ENCODE measurements around the gene RTF2.
A peak's percentile ranks its signal among the peaks of the same experiment; 100 is the strongest.

Gene RTF2

DNA sequence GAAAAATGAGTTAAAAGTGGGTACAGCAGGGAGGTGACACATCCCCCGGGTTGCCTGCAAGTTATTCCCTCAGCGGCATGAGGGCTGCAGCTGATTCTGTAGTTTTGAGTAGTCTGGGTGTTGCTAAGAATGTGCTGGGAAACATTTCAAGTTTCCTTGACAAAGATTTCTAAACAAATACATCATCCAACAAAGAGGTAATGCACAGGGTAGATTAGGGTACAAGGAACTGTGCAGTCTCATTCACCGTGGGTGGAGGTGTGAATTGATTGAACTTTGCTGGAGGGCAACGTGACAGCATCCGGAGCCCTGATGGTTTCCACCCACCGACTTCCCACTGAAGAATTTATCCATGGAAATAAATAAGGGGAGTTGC lies 34.6 kb upstream of the RTF2 start:
- in situ Hi-C loops (cut with MboI; ENCODE audit: low pct_unique_long_range_greater_than_20kb, low sequenced_read_pairs) = no loop called here
- DNase-seq = no peak

DNA sequence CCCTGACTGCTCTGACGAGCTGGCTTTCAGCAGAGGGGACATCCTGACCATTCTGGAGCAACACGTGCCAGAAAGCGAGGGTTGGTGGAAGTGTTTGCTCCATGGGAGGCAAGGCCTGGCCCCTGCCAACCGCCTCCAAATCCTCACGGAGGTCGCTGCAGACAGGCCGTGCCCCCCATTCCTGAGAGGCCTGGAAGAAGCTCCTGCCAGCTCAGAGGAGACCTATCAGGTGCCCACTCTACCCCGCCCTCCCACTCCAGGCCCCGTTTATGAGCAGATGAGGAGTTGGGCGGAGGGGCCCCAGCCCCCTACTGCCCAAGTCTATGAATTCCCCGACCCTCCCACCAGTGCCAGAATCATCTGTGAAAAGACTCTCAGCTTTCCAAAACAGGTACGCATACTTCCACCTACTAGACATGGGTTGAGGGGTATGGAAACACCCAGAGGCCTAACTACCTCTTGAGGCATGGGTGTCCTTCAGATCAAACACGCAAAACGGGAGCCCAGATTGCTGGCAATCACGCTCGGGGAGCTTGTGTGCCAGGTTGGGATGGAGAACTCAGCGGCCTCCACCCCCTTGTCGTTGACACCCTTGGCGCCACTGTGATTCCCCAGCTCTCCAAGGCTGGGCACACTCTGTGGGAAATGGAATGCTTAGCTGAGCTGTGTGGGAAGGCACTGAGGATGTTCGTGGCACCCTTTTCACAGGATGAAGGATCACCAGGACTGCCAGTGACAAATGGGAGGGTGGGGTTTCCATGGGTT lies 31.0 kb upstream of the RTF2 start:
- in situ Hi-C loops (cut with MboI; ENCODE audit: low pct_unique_long_range_greater_than_20kb, low sequenced_read_pairs) = no loop called here
- DNase-seq = no peak

DNA sequence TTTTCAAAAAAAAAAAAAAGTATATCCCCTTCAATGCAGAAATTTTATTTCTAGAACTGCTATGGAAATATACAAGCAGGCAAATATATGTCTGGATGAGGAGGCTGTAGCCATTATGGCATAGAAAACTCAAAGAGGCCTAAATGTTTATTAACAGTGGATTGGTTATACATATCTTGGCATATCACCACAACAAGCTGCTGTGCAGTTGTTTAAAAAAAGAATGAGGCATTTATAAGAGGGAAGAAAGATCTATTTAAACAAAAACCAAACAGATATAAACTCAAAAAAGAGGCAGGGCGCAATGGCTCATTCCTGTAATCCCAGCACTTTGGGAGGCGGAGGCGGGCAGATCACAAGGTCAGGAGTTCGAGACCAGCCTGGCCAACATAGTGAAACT lies 30.1 kb upstream of the RTF2 start:
- DNase-seq = no peak
- in situ Hi-C loops (cut with MboI; ENCODE audit: low pct_unique_long_range_greater_than_20kb, low sequenced_read_pairs) = no loop called here

DNA sequence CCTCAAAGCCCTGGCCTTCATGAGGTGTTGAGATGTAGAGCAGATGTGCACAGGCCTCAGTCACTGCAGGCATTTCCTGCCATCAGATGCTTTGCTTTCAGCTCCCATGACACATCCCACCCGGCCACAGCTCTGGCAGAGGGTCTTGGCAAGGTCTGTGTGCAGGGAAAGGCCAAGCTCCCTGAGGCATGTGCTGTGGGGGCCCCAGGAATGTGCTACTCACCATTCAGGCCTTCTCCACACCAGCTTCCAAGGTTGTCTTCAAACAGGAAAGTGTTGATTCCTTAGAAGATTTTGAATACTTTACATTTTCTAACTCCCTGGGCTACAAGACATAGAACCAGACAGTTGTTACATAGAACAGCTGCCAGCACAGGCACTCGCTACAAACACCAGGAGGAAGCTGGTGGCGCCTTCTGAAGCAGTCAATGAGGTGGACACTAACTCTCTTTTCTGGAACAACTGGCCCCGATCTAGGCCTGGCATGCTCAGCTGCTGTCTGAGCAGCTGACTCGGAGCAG lies 28.6 kb upstream of the RTF2 start:
- peak; percentile 47 for DNase-seq
- in situ Hi-C loops (cut with MboI; ENCODE audit: low pct_unique_long_range_greater_than_20kb, low sequenced_read_pairs) = no loop called here

DNA sequence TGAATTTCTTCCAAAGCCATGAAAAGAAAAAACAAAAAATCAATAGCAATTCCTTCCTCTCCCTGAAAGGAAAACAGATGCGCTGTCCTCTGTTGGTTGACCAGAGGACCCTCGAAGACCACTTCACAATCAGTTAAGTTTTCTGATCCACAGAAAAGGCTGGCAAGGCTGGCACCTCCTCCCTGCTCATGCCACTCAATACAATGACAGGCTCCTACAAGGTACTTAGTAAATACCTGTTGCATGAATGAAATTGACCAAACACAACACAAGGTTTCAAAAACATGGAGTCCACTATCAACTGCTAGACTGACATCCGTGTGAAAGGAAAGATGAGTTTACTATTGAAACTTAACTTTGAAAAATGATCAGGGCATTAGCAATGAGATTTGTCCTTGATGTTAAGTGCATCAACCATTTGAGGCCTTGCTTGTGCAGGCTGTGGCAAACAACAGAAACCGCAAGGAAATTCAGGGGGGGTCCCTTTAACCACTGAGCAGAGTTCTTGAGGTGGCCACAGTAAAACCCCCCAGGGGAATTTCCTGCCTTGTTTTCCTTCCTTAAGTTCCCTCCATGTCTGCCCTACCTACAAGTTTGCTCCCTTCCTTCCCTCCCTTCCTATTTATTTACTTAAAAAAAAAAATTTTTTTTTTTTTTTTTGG lies 27.9 kb upstream of the RTF2 start:
- peak; percentile 83 for DNase-seq
- in situ Hi-C loops (cut with MboI; ENCODE audit: low pct_unique_long_range_greater_than_20kb, low sequenced_read_pairs) = no loop called here

DNA sequence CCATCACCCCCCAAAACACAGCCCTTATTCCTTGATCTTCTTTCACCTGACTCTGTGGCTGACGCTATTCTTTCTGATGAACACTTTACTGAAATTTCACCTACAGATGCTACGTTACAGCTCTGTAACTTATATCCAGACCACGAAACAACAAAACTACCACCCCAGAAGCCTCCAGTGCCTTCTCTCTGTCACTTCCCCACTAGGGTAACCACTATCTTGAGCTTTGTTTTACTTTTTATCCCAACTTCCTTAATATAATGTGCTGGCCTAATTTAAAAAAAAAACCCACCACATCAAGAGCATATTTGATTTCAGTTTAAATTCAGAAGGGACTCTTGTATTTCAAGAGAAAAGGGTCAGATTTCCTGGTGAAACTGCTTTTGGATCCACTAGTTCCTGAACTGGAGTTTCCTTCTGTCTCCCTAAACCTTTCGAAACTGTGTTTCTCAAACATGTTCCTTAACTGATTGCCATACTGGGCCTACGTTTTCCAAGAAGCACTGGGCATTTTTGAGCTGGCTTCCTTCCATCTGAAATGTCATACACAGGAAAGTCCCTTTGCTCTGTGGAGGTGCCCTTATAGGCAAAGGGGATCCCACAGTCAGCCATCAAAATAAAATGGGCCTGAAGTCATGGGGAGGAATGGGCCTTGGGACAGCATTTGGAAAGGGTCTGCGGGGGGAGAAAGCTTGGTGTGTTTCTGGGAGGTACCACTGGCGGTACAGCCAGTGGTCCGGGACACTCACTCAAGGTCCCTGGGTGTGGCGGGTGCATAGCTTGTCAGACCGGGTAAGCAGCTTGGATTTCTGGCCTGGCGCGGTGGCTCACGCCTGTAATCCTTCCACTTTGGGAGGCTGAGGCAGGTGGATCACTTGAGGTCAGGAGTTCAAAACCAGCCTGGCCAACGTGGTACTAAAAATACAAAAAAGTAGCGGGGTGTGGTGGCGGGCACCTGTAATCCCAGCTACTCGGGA lies 25.8 kb upstream of the RTF2 start:
- in situ Hi-C loops (cut with MboI; ENCODE audit: low pct_unique_long_range_greater_than_20kb, low sequenced_read_pairs) = no loop called here
- DNase-seq = peak; percentile 43

DNA sequence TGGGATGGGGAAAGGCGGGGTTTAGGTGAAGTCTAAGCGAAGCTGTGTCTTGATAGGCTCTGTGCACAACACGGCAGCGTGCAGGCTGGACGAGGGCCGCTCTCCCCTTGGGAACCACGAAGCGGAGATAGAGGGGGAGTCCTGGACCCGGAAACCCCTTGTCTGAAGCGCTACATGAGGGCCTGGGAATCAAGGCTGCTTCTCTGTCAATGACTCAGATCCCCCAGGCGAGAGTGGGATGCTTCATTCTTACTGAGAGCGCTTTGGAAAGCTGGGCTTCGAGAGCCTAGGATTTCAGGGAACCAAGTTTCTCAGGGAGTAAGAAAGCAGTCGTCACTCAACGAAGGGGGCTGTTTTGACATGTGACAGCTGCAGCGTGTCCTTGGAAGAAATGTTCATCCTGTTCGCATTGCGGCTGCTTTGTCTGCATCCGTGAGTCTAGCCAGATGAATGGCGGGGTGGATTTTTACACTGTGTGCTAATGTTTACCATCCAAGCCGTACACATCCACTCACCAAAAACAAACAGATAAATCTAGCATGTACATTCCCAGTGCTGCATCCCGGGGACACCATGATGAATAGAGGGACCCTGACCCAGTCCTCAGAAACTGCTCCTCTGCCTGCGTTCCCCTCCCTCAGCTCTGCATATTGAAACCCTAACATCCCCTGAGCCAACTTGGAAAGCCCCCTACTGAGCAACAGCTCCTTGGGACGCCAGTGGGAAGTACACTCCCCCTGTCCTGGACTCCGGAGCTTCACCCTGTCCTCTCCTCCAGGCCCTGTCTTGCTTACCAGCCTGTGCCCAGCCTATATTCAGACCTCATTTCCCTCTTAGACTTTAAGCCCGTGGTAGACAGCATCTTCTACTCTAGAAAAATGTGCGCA lies 24.5 kb upstream of the RTF2 start:
- in situ Hi-C loops (cut with MboI; ENCODE audit: low pct_unique_long_range_greater_than_20kb, low sequenced_read_pairs) = no loop called here

DNA sequence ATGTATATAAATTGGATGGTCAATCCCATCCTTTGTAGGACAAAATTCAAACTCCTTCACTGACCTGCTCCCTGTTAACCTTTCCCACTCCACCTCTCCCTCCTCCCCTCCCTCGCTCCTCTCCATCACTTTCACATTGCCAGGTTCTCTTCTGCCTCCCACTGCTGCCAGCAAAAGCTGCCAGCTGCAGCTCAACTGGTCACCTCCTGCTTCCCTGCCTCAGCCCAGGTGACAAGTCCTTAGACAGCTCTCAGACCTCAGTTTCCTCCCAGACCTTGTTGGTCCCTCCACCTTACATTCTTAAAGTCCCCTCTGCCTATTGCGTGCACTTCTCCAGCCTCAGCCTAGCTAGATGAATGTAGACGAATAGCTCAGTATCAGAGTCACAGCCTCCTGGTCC lies 23.3 kb upstream of the RTF2 start:
- in situ Hi-C loops (cut with MboI; ENCODE audit: low pct_unique_long_range_greater_than_20kb, low sequenced_read_pairs) = no loop called here
- DNase-seq = no peak

More for the DNA sequence above, 24.5 kb upstream of the RTF2 start:
- no peak for DNase-seq

DNA sequence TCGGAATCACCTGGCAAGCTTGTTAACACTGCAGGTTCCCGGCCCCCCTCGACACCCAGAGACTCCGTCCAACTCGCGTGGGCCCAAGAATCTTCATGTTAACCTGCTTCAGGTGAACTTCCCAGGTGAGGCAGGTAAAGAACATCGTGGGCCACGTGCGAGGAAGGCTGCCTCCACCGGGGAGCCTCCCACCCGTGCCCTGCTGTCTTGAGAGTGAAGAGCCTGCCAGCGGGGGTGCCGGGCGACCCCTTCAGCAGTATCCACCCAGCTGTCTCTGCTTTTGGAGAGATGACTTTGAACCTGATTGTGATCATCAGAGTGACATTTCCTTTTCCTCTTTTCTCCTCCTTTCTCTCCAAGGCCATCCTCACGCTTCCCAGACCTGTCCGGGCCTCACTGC lies 22.9 kb upstream of the RTF2 start:
- no peak for DNase-seq
- in situ Hi-C loops (cut with MboI; ENCODE audit: low pct_unique_long_range_greater_than_20kb, low sequenced_read_pairs) = no loop called here

DNA sequence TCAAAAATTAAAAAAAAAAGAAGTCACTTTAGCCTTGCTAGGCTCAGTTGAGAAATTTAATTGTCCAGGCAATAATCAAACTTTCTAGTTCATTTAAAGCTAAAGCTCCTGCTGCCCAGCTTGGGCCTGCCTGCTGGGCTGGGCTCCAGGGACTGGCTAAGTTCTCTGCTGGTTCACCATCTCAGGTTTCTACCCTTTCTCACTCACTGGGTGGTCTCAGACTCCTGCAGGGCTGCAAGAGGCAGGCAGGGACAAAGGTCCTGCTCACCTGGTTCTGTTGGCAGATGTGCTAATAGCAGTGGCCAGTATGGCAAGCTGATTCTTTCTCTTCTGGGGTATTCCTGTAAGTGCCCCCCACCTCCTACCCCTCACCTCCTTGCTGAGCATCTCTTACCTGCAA lies 21.2 kb upstream of the RTF2 start:
- DNase-seq = no peak
- in situ Hi-C loops (cut with MboI; ENCODE audit: low pct_unique_long_range_greater_than_20kb, low sequenced_read_pairs) = no loop called here

DNA sequence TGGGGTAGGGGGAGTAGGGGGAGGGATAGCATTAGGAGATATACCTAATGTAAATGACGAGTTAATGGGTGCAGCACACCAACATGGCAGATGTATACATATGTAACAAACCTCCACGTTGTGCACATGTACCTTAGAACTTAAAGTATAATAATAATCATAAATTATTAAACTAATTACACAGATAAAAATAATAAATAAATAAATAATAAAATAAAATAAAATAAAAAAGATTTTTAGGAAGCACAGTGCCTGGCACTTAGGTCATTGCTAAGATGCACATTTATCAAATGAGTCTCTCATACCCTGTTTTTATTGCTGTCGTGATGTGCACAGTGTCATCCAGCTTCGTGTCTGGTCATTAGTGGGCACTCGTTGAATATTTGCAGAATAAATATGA lies 19.0 kb upstream of the RTF2 start:
- no peak for DNase-seq
- in situ Hi-C loops (cut with MboI; ENCODE audit: low pct_unique_long_range_greater_than_20kb, low sequenced_read_pairs) = no loop called here

DNA sequence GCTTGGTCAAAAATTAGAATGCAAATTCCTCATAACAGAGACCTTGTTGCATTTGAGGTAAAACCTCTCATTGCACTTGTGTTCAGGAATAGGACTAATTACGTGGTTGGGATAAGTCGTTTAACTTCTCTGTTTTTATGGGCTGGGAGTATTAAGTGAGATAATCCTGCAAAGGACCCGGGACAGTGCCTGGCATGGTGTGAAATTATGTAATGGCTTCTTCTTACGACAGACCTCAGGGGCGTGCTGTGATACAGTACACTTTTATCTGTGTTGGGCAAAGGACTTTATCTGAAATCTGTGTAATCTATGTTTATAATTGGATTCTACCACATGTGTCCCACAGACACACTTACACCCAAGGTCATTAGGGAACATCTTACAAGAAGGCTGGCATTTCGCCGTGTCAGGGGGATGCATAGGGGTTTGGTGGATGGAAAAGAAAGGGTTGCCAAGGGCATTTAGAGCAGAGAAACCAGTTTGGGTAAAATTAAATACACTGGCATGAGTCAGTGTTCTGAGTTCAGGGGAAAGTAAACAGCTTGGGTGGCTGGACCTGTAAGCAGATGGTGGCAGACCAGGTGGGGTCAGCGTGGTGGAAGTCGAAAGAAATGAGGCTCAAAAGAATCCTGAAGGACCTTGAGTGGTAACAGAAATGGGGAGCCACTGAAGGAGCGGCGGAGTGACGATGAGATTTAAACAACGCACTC lies 17.2 kb upstream of the RTF2 start:
- in situ Hi-C loops (cut with MboI; ENCODE audit: low pct_unique_long_range_greater_than_20kb, low sequenced_read_pairs) = no loop called here
- DNase-seq = peak; percentile 28

DNA sequence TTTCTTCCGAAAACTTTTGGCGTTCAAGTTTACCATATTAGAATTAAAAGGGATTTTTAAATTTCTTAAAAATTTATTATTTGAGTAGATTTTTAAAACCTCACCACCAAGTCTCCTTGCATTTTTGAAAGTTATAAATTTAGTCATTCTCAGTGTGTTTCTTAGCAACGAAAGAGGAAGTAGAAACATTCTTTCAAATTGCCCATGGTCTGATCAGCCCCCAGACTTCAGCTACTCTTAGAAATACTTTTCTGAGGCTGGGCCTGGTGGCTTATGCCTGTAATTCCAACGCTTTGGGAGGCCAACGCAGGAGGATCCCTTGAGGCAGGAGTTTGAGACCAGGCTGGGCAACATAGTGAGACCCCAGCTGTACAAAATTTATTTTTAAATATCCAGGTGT lies 15.1 kb upstream of the RTF2 start:
- in situ Hi-C loops (cut with MboI; ENCODE audit: low pct_unique_long_range_greater_than_20kb, low sequenced_read_pairs) = no loop called here
- DNase-seq = peak; percentile 60

DNA sequence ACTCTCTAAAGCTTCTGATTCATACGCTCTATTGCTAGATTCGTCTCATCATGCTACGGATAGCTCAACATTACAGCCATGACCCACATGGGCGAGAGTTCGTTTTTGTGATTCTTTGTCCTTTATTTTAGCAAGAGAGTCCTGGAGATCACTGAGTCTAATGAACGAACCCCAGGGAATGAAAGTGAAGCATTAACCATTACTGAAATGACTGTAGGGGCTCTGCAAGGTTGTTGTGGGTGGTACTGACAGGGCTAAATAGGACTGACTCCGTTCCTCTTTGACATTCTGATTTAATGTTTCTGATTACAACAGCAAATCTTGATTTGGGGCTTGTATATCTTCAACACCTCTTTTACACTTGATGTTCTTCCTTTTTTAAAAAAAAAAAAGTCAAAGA lies 13.7 kb upstream of the RTF2 start:
- no peak for DNase-seq
- in situ Hi-C loops (cut with MboI; ENCODE audit: low pct_unique_long_range_greater_than_20kb, low sequenced_read_pairs) = no loop called here

DNA sequence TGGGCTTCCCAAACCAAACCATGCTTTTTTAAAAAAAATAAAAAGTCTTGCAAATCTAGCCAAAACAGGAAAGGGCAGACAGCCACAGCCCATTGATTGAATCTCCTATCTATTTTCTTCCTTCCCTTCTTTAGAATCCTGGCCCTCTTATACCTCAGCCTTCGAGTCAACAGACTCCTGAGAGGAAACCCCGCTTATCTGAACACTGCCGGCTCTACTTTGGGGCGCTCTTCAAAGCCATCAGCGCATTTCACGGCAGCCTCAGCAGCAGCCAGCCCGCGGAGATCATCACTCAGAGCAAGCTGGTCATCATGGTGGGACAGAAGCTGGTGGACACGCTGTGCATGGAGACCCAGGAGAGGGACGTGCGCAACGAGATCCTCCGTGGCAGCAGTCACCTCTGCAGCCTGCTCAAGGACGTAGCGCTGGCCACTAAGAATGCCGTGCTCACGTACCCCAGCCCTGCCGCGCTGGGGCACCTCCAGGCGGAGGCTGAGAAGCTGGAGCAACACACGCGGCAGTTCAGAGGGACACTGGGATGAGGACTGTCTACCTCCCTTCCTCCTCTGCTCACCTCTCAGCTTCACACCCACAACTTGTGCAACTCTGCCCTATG lies 10.1 kb upstream of the RTF2 start:
- in situ Hi-C loops (cut with MboI; ENCODE audit: low pct_unique_long_range_greater_than_20kb, low sequenced_read_pairs) = no loop called here
- no peak for DNase-seq

DNA sequence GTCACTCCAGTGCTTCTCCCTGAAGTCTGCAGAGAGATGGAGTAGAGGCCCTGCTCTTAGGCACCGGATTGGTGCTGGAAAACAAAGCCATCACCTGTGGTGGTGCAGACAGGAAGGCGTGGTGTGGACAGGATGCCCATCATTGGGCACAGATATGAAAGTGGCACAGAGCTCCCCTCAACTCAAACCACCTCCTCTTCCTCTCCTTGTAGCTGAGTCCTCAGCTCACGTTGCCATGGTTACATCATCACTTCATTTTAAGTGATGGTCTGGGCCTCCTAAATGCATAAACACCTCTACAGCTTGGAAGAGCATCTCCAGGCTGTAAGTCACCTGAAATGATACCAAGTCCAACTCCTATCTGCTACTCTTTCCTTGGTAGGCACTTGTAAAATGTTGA lies 8.0 kb upstream of the RTF2 start:
- DNase-seq = no peak
- in situ Hi-C loops (cut with MboI; ENCODE audit: low pct_unique_long_range_greater_than_20kb, low sequenced_read_pairs) = no loop called here

DNA sequence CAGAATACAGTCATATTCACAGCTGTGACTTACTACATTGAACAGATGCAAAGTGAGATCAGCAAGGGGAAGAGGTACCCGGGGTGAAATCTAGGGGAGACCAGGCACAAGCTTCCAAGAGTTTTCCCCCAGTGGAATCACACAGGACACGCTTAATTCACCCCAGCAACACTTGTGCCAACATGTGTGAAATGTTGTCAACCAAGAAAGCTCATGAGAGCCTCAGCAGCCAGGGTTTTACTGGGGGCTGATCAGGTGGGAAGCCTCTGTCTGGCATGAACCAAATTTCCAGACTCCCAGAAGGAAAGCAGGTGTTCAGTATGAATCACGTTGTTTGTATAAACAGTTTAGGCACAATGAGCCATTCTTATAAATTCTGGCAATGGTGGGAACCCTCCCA lies 6.9 kb upstream of the RTF2 start:
- in situ Hi-C loops (cut with MboI; ENCODE audit: low pct_unique_long_range_greater_than_20kb, low sequenced_read_pairs) = no loop called here

DNA sequence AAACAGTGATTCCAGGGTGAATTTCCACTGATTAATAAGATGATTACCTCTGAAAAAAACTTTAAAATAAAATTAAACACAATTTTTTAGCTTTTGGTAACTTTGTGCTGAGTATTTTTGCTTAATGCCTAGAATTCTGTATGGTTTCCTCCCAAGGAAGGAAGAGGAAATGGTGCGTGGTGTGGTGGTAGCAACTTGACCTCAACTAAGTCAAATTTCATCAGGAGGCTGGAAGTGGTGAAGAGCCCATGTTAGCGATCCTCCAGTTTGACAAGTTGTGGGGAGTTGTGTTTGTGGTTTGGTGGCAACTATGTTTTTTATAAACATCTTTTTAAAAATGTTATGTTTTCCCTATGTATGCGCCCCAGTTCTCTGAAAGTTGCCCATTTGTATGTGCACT lies 5.0 kb upstream of the RTF2 start:
- in situ Hi-C loops (cut with MboI; ENCODE audit: low pct_unique_long_range_greater_than_20kb, low sequenced_read_pairs) = no loop called here

More for the DNA sequence above, 6.9 kb upstream of the RTF2 start:
- no peak for DNase-seq

More for the DNA sequence above, 5.0 kb upstream of the RTF2 start:
- DNase-seq = peak; percentile 67
